ENCODE data around the gene ZNF324B. TPM values are rescaled to one million over a fixed set of nuclear protein-coding genes. Genes with fewer than 3 reads are reported as not detected.

The ZNF324B gene
- total and polyA plus RNA-seq, 2 donors (not counting 1 experiment from before 2014, with no cell fraction given), result 5.6 to 17.4 TPM

DNA sequence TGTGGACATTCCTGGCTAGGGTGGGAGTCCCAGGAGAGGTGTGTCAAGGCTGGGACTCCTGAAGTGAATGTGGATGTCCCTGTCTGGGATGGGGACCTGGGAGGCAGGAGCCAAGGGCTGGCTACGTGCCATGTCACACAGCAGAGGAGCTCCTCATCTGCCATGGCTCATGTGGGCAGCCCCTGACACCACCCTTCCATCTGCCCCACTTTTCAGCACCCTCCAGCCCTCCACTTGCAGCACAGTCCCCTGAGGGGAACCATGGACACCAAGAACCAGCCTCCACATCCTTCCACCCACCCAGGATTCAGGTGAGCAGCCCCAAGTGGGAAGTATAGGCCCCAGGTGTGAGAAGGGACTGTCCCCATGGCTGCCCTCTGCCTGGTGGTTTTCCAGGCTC lies 26.4 kb downstream of the ZNF324B start:
- no peaks in the 10 kb centered on the region for H4K20me1 ChIP-seq (ENCODE audit: control insufficient read depth, insufficient read depth, low read length, poor library complexity, severe bottlenecking)
- DNase-seq (no peak), ATAC-seq (ENCODE audit: low read depth) (no peak)
- no peak overlapping the region for H3K4me3 ChIP-seq (ENCODE audit: control extremely low read depth in 1 of 5, extremely low read depth in 1 of 5, insufficient read depth in 1 of 5, low read depth in 2 of 5, low read length in 4 of 5)
- H3K9me3 Mint-ChIP-seq (ENCODE audit: insufficient read depth), result no peaks in the 10 kb centered on the region
- POLR2A ChIA-PET, result no interaction called here
- intact Hi-C loops (cut with micrococcal nuclease), result loop anchor here (2.0 to 5.0 kb wide), 2 partner anchors 116 to 295 kb away; partner anchors contain the start of genes ZNF274 and ZNF497
- CTCF ChIA-PET, result no interaction called here
- TF ChIP-seq CTCF (IDR thresholded peaks at IDR 0.05), result no peak
- no peak for TF ChIP-seq EZH2 (IDR thresholded peaks at IDR 0.05; ENCODE audit: borderline replicate concordance, insufficient read depth, low read depth, low read length, poor library complexity, severe bottlenecking)
- H3K9me3 ChIP-seq (ENCODE audit: control extremely low read depth in 1 of 3, control insufficient read depth in 2 of 3, insufficient read depth in 1 of 3, low read length in 2 of 3), result no peaks in the 10 kb centered on the region
- no peaks in the 10 kb centered on the region for H3K27me3 Mint-ChIP-seq
- H3K4me3 Mint-ChIP-seq, result peak overlapping the region; percentile 45
- peaks cover 1 to 2% of the 10 kb centered on the region in 2 experiments for H3K36me3 ChIP-seq (replicated peaks in 1 of 2; ENCODE audit: control extremely low read depth in 1 of 2, control insufficient read depth in 1 of 2, extremely low read depth in 1 of 2, insufficient read depth in 2 of 2, low read length in 1 of 2)
- no peak overlapping the region for H2AFZ ChIP-seq (ENCODE audit: insufficient read depth, low read depth, low read length, poor library complexity, severe bottlenecking)
- no peaks in the 10 kb centered on the region for H3K79me2 ChIP-seq (ENCODE audit: control insufficient read depth, insufficient read depth, low read length)
- no peak overlapping the region for H3K9ac ChIP-seq (ENCODE audit: low read length)
- H3K4me1 Mint-ChIP-seq, result peaks cover 20% of the 10 kb centered on the region
- no peak overlapping the region for H3K27ac Mint-ChIP-seq
- no peak overlapping the region for H3K27ac ChIP-seq (ENCODE audit: low read length in 2 of 2)
- H3K4me2 ChIP-seq (replicated peaks; ENCODE audit: low read depth, low read length, poor library complexity, severe bottlenecking), result no peak overlapping the region
- WGBS (ENCODE audit: insufficient coverage), result 100% methylated on average over 1 of the region's 1 CpG
- H3K4me1 ChIP-seq (ENCODE audit: control insufficient read depth in 2 of 2, insufficient read depth in 2 of 2, low read length in 2 of 2), result peaks cover 14 to 18% of the 10 kb centered on the region in 2 donors
- H3K27me3 ChIP-seq (replicated peaks in 1 of 4; ENCODE audit: control extremely low read depth in 1 of 4, control insufficient read depth in 3 of 4, insufficient read depth in 4 of 4, low read length in 3 of 4), result no peaks in the 10 kb centered on the region

DNA sequence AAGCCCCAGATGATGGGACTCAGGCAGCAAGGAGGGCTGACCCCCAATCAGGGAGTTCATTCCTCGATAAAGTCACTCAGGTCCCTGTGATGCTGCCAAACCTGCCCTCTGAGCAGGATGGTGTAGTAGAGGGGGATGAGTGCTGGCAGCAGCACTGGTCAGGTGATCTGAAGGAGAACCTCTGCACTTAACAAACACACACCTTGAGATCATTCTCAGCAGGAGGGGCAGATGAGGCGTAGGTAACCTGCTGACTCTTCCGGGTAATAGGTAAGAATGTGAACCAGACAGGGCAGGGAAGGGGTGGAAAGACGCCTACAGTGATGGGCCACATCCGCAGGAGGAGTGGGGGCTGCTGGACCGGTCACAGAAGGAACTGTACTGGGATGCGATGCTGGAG lies 27.9 kb downstream of the ZNF324B start:
- no peak for DNase-seq
- no peaks in the 10 kb centered on the region for H3K9me3 Mint-ChIP-seq (ENCODE audit: insufficient read depth)
- intact Hi-C loops (cut with micrococcal nuclease), result loop anchor here (5.0 kb wide), 1 partner anchor 117 kb away; the partner anchor contains the start of gene ZNF497
- Histone ChIP-seq H3K4me1 (ENCODE audit: control insufficient read depth in 2 of 2, insufficient read depth in 2 of 2, low read length in 2 of 2) (peaks cover 14 to 18% of the 10 kb centered on the region in 2 donors), H2AFZ (ENCODE audit: insufficient read depth, low read depth, low read length, poor library complexity, severe bottlenecking) (no peak overlapping the region), H3K4me3 (ENCODE audit: control extremely low read depth in 1 of 5, extremely low read depth in 1 of 5, insufficient read depth in 1 of 5, low read depth in 2 of 5, low read length in 4 of 5) (no peak overlapping the region), H3K9me3 (ENCODE audit: control extremely low read depth in 1 of 3, control insufficient read depth in 2 of 3, insufficient read depth in 1 of 3, low read length in 2 of 3) (no peaks in the 10 kb centered on the region), H3K9ac (ENCODE audit: low read length) (no peak overlapping the region), H3K36me3 (replicated peaks in 1 of 2; ENCODE audit: control extremely low read depth in 1 of 2, control insufficient read depth in 1 of 2, extremely low read depth in 1 of 2, insufficient read depth in 2 of 2, low read length in 1 of 2) (peaks cover 0 to 2% of the 10 kb centered on the region in 2 experiments), H3K79me2 (ENCODE audit: control insufficient read depth, insufficient read depth, low read length) (no peaks in the 10 kb centered on the region), H3K4me2 (replicated peaks; ENCODE audit: low read depth, low read length, poor library complexity, severe bottlenecking) (no peak overlapping the region), H3K27ac (ENCODE audit: low read length in 2 of 2) (no peak overlapping the region), H4K20me1 (ENCODE audit: control insufficient read depth, insufficient read depth, low read length, poor library complexity, severe bottlenecking) (no peaks in the 10 kb centered on the region), H3K27me3 (replicated peaks in 1 of 4; ENCODE audit: control extremely low read depth in 1 of 4, control insufficient read depth in 3 of 4, insufficient read depth in 4 of 4, low read length in 3 of 4) (no peaks in the 10 kb centered on the region)
- ChIA-PET CTCF (no interaction called here), POLR2A (no interaction called here)
- WGBS (ENCODE audit: insufficient coverage), result 90% methylated on average over 2 of the region's 7 CpGs
- peaks cover 20% of the 10 kb centered on the region for H3K4me1 Mint-ChIP-seq
- no peak for ATAC-seq (ENCODE audit: low read depth)
- no peaks in the 10 kb centered on the region for H3K27me3 Mint-ChIP-seq
- TF ChIP-seq CTCF (IDR thresholded peaks at IDR 0.05) (no peak), EZH2 (IDR thresholded peaks at IDR 0.05; ENCODE audit: borderline replicate concordance, insufficient read depth, low read depth, low read length, poor library complexity, severe bottlenecking) (no peak)
- no peak overlapping the region for H3K4me3 Mint-ChIP-seq
- no peak overlapping the region for H3K27ac Mint-ChIP-seq

Data from B cell (primary cell).